ENCODE measurements around the gene WRNIP1.
A peak's percentile ranks its signal among the peaks of the same experiment; 100 is the strongest.

WRNIP1 gene

DNA sequence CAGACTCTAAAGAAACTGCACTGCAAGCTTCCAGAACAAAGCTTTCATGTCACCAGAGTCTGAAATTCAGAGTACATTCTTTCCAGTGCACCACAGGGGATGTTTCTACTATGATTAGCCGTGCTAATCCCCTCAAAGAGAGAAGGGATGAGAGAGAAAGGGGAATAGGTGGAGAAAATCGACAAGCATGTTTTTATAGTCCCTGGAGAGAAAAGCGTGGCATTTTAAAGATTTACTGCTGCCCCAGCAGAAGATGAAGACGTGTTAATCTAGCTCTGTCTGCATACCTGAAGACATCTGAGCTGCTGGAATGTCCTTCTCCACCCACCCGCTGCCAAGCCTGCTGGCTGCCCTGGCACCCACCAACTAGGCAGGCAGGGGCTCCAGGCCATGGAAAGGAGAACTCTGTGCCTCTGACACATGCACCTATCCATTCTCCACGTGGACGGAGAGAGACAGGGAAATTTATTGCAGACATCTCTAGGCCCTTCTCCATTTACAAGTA, 18.6 kb upstream of the WRNIP1 start:
- no peak for TF ChIP-seq CTCF (IDR thresholded peaks at IDR 0.05)
- Histone ChIP-seq H3K27ac (no peak overlapping the region), H3K4me3 (no peak overlapping the region)
- no peak for DNase-seq (ENCODE audit: low spot score)

- TF ChIP-seq CTCF (IDR thresholded peaks at IDR 0.05) = no peak
- no peak for DNase-seq (ENCODE audit: low spot score)
- no peak overlapping the region for H3K27ac ChIP-seq
- H3K4me3 ChIP-seq = no peak overlapping the region
These were observed 17.0 kb upstream of the WRNIP1 start for GRCh38 chr6:2748183-2748582.

DNA sequence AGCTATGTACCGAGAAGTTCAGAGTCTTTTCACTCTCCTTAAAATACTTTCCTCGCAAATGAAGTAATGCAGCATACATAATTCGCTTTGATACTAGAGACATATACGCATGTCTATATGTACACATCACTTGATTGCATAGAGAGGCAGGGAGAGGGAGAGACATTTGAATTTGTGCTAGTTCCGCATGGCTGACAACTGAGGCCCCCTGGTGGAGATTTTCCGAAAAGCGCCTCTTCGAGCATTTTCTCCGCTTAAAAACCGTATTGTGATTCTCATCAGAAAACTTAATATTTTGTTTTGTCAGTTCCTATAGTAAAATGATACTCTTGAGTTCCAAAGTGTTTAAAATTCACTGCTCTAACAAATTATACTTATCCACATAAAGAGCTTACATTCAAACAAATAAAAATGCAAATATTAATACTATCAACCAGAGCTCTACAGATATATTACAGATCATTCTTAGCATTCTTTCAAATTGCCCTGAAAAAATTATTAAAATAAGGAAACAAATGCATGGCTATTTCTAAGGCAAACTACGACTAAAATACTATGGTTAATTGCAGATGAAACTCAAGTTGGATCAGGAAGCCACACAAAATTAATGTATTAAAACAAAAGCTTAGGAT, 15.1 kb upstream of the WRNIP1 start:
- peak; percentile 77 for TF ChIP-seq CTCF (IDR thresholded peaks at IDR 0.05)
- H3K27ac ChIP-seq = no peak overlapping the region
- DNase-seq (ENCODE audit: low spot score) = no peak
- peak overlapping the region; percentile 55 for H3K4me3 ChIP-seq

DNA sequence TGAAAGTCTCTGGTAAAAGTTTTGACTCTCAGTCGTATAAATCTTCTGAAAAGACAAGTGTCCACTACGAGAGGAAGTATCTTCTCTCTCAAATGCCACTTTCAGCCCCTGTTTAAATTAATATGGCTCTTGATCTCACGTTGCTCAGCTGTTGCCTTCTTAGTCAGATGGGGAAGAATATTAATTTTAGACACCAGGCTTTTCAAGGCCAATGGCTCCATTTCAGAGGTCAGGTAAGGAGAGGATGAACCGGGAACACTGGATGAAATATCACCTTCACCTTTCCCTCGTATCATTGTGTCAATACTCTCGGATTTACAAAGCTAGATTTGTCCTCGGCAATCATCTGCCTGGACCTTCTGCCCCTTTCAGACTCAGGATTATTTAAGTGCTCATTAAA, 14.4 kb upstream of the WRNIP1 start, which contains the start of gene MYLK4:
MYLK4 (minus strand) TSS at position 91 of the 400 bp plus-strand sequence. CDS start 1,628 bp downstream, outside the sequence.
- H3K27ac ChIP-seq = no peak within 1 kb of the TSS
- H3K4me3 ChIP-seq = peak within 1 kb of the TSS; percentile 55
- no peak for TF ChIP-seq CTCF (IDR thresholded peaks at IDR 0.05)
- no peak for DNase-seq (ENCODE audit: low spot score)

- no peak for TF ChIP-seq CTCF (IDR thresholded peaks at IDR 0.05)
- H3K27ac ChIP-seq = no peak overlapping the region
- no peak for DNase-seq (ENCODE audit: low spot score)
- no peak overlapping the region for H3K4me3 ChIP-seq
These were observed 13.3 kb upstream of the WRNIP1 start for GRCh38 chr6:2751871-2752270.

- no peak for TF ChIP-seq CTCF (IDR thresholded peaks at IDR 0.05)
- no peak overlapping the region for H3K4me3 ChIP-seq
- DNase-seq (ENCODE audit: low spot score) = no peak
- no peak overlapping the region for H3K27ac ChIP-seq
These were observed 12.6 kb upstream of the WRNIP1 start for GRCh38 chr6:2752477-2753109.

GRCh38 chr6:2753110-2753489, 12.1 kb upstream of the WRNIP1 start:
- H3K4me3 ChIP-seq = no peak overlapping the region
- no peak overlapping the region for H3K27ac ChIP-seq
- DNase-seq (ENCODE audit: low spot score) = no peak
- TF ChIP-seq CTCF (IDR thresholded peaks at IDR 0.05) = no peak

Measured in coronary artery (tissue), 2 donors.